ENCODE measurements around the gene LHCGR.

The LHCGR gene

GRCh38 chr2:48738806-48739205 is 16.7 kb downstream of the LHCGR start:
- no peak for DNase-seq

- no peak for DNase-seq
Observed at GRCh38 chr2:48736251-48736650, 19.3 kb downstream of the LHCGR start.

GRCh38 chr2:48734576-48735303 is 20.8 kb downstream of the LHCGR start:
- no peak for DNase-seq

DNA sequence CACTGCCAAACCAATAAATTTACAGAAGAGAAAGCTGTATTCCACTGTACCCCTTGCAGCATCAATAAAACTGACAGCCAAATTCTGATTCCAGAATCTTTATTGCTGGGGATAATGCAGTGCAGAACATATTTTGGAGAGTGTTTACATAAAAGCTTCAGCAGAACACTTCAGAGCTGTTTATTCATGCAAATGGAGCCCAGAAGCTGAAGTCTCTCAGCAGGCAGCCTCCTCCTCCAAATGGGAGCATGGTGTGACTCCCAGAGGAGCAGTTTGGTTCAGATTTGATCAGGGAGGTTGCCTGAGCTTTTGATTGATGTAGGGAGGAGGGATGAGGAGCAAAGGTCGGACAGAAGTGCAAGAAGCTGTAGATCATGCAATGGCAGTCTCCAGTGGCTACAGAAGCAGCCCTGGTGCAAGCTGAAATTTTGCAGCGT is 22.4 kb downstream of the LHCGR start:
- no peak for DNase-seq

GRCh38 chr2:48728840-48729239 is 26.7 kb downstream of the LHCGR start:
- no peak for DNase-seq

GRCh38 chr2:48728295-48728694 is 27.2 kb downstream of the LHCGR start:
- DNase-seq = no peak

DNA sequence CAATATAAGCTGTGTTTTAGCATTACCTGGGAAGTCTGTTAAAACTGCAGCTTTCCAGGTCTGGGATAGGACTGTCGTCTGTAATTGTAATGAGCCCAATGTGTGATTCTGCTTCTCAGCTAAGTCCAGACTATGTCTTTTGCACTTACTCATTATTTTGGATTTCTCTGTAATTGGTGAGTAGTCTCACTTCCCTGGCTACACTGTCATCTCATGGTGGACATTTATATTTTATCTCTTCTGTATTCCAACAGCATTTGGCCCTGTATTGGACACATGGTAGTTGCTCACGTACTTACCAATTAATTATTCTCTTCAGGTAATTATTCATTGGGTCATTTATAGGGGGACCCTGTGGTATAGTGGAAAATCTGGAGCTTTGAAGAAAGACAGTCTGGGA is 28.0 kb downstream of the LHCGR start:
- DNase-seq = no peak

DNA sequence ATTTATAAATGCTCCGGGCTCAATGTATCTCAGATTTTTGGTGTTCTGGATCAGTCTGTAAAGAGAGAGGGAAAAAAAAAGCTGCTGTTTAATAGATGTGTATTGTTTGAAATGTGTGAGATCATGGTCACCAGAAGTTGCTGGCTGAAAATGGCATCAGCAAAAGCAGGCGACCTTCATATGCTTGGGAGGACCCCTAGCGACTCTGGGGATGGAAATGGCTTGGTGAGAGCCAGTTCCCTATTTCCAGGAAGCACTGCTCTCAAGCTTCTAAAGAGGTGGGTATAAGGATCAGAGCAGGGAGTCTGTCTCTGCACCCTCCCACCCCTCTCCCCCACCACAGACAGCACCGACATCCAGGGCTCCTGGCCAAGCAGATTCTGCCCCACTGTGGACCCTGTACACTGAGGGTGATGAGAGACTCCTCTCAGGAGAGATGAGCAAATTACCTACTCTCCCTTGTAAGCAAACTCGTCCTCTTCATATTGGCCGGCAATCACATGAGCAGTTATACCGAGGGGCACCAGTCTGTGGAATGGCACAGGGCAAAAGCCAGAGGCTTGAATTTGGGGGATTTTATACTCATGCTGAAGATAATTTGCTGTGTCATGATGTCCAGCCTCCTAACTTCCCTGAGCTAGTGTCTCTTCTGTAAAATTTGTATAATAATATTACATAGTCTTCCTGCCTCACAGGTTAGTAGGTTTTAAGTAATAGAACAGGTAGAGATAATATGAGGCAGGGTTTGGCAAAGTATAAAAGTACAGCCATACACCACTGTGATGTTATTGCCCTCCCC is 29.6 kb downstream of the LHCGR start:
- no peak for DNase-seq

- no peak for DNase-seq
Observed at GRCh38 chr2:48724278-48724677, 31.2 kb downstream of the LHCGR start.

GRCh38 chr2:48723129-48723528 is 32.4 kb downstream of the LHCGR start:
- DNase-seq = no peak

- DNase-seq = no peak
Observed at GRCh38 chr2:48722391-48722790, 33.1 kb downstream of the LHCGR start.

- no peak for DNase-seq
Observed at GRCh38 chr2:48721158-48721557, 34.4 kb downstream of the LHCGR start.

GRCh38 chr2:48719480-48720177 is 35.9 kb downstream of the LHCGR start:
- no peak for DNase-seq

GRCh38 chr2:48717846-48718245 is 37.7 kb downstream of the LHCGR start:
- DNase-seq = no peak

GRCh38 chr2:48715956-48716355 is 39.6 kb downstream of the LHCGR start:
- DNase-seq = no peak

DNA sequence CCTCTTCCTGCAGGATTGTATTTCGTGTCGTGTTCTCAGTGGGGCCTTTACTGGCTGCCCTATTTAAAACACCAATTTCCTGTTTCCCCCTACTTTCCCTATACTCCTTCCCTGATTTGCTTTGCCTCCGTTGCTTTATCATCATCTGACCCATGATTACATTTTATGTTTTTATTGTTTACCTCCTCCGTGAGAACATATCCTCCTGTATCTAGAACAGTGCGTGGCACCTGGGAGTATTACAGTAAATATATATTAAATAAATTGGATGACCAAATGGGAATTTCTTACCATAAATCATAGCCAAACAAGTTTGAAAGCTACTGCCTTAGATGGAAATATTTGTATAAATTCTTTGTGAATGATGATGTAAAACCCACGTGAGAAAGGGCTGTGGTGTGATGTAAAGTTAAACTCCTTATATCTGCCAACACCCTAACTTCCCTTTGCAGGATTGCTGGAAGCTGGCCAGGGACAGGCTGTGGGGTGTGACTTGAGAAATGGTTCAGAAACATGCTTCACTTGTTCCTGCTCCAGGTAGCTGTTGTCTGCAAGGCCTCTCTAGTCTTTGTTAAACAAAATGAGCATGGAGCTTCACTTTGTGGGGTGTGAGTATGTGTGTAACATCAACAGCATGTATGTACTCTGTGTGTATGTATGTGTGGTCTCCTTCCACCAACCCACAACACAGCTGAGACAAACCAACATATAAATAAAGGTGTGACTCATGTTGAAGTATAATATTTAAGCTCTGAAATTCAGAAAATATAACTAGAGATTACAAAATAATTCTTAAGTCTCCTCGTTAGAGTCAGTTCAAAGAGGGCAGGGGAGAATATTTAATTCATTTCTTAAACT is 40.3 kb downstream of the LHCGR start:
- no peak for DNase-seq

DNA sequence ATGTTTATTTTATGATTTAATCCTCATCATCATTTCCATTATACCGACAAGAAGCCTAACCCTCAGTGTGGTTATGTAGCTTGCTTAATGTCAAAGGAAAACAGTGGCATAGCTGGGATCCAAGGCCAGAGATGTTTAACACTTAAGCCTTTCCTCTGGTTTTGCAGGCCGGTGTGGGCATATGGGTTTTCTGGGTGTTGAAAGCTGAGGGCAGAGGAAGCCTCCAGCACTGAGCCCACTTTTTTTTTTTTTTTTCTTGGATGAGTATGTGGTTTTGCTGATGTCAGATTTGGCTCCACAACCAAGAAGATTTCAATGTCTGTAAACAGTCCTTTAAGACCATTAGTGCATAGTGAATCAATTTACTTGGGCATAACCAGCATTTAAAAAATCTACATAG is 41.3 kb downstream of the LHCGR start:
- no peak for DNase-seq

GRCh38 chr2:48713647-48714046 is 41.9 kb downstream of the LHCGR start:
- no peak for DNase-seq

DNA sequence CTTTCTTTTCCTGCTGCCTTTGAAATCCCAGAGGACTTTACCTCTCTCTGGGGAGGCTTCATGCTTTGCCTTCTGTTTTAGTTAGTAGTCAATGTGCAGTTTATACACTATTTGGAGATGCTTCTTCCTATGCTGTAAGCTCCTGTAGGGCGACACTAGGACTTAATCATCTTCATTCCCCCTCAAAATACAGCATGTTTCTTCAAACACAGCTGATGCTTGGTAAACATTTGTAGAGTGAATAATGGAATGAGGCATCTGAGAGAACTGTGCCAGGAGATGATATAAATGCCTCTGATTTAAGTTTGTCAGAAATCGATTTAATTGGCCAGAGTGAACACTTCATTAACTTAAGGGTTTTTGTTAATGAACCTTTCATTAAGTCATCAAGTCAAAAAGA is 43.4 kb downstream of the LHCGR start:
- DNase-seq = no peak

GRCh38 chr2:48711343-48711742 is 44.2 kb downstream of the LHCGR start:
- DNase-seq = no peak

- DNase-seq = no peak
Observed at GRCh38 chr2:48709096-48710034, 46.2 kb downstream of the LHCGR start.

GRCh38 chr2:48707466-48707865 is 48.1 kb downstream of the LHCGR start:
- DNase-seq = no peak
